Fibroblast of lung (primary cell): ENCODE results near the gene TMEM132D. TPM values are rescaled to one million over a fixed set of nuclear protein-coding genes. Genes with fewer than 3 reads are reported as not detected.

Experiments
- DNase-seq, 2 donors: peaks; one replicate each; pipeline versions ENCODE4 v3.0.0 to v3.0.0-alpha.2; 2010; ENCODE audit warnings: low read depth in 2 of 2
- H2AFZ ChIP-seq: 2 replicates; pipeline ENCODE4 v1.5.1; 2012; ENCODE audit warnings: low read length, control low read depth, inconsistent platforms
- H3K27ac ChIP-seq: 2 replicates; pipeline ENCODE4 v1.5.1; 2011; ENCODE audit warnings: low read length, control low read depth; ENCODE audit not compliant: insufficient read depth
- H3K27me3 ChIP-seq: 2 replicates; pipeline ENCODE4 v1.5.1; 2011; ENCODE audit warnings: mild to moderate bottlenecking, low read length; ENCODE audit not compliant: control insufficient read depth, insufficient read depth
- H3K36me3 ChIP-seq: 2 replicates; pipeline ENCODE4 v1.5.1; 2011; ENCODE audit warnings: low read length; ENCODE audit not compliant: control insufficient read depth, insufficient read depth
- H3K4me1 ChIP-seq: 2 replicates; pipeline ENCODE4 v1.5.1; 2011; ENCODE audit warnings: low read length; ENCODE audit not compliant: control insufficient read depth, insufficient read depth; ENCODE audit errors: extremely low read depth
- H3K4me2 ChIP-seq: 2 replicates; pipeline ENCODE4 v1.5.1; 2011; ENCODE audit warnings: low read length, control low read depth; ENCODE audit not compliant: insufficient read depth; ENCODE audit errors: extremely low read depth
- H3K4me3 ChIP-seq, 4 experiments: fragments of 200-600 bp in 1 of 4; sonication (generic) in 1 of 4; replicated peaks in 1 of 4; 2 replicates each; pipeline ENCODE4 v1.5.1; 2011 to 2016; ENCODE audit warnings: low read length in 4 of 4, low read depth in 3 of 4, mild to moderate bottlenecking in 3 of 4, control low read depth in 2 of 4, inconsistent platforms in 1 of 4, mixed read lengths in 1 of 4; ENCODE audit not compliant: insufficient read depth in 1 of 4; ENCODE audit errors: control extremely low read depth in 1 of 4
- H3K79me2 ChIP-seq: 2 replicates; pipeline ENCODE4 v1.5.1; 2012; ENCODE audit warnings: mild to moderate bottlenecking, low read length, inconsistent platforms; ENCODE audit not compliant: control insufficient read depth, insufficient read depth
- H3K9ac ChIP-seq: 2 replicates; pipeline ENCODE4 v1.5.1; 2011; ENCODE audit warnings: mild to moderate bottlenecking, low read length, control low read depth; ENCODE audit not compliant: insufficient read depth
- H3K9me3 ChIP-seq: 2 replicates; pipeline ENCODE4 v1.5.1; 2012; ENCODE audit warnings: low read depth, low read length; ENCODE audit not compliant: control insufficient read depth, insufficient read depth
- H4K20me1 ChIP-seq: 2 replicates; pipeline ENCODE4 v1.5.1; 2011; ENCODE audit warnings: low read length; ENCODE audit not compliant: control insufficient read depth, insufficient read depth; ENCODE audit errors: extremely low read depth
- EZH2 ChIP-seq: IDR thresholded peaks from 2 replicates; pipeline ENCODE4 v1.5.1; 2012; ENCODE audit warnings: low read length, control low read depth, mild to moderate bottlenecking; ENCODE audit errors: missing control alignments
- polyA plus RNA-seq, 2 donors: library from polyadenylated mRNA; depleted of rRNA in 1 of 2; stranded (reverse) in 1 of 2; unstranded in 1 of 2; fragments of >200 nt; gene quantifications; 2 replicates each; pipeline ENCODE4 v1.2.1, GENCODE V29; 2011 to 2012; ENCODE audit warnings: missing spikeins in 1 of 2
- total RNA-seq: library from RNA; depleted of rRNA; stranded (reverse); fragments of >200 nt; gene quantifications from 2 replicates; pipeline ENCODE4 v1.2.1, GENCODE V29; 2014
- TF ChIP-seq, protein P1 (sequence below), 2 donors: IDR thresholded peaks in 1 of 2; conservative IDR thresholded peaks in 1 of 2; 1 replicate in 1 of 2; 2 replicates in 1 of 2; pipeline ENCODE4 v1.5.1; 2011 to 2012; ENCODE audit warnings: low read length in 2 of 2, control low read depth in 1 of 2, inconsistent platforms in 1 of 2, low read depth in 1 of 2, mild to moderate bottlenecking in 1 of 2

TMEM132D gene
- total and polyA plus RNA-seq, 2 donors (not counting 1 experiment from before 2014, with no cell fraction given), result not detected

DNA sequence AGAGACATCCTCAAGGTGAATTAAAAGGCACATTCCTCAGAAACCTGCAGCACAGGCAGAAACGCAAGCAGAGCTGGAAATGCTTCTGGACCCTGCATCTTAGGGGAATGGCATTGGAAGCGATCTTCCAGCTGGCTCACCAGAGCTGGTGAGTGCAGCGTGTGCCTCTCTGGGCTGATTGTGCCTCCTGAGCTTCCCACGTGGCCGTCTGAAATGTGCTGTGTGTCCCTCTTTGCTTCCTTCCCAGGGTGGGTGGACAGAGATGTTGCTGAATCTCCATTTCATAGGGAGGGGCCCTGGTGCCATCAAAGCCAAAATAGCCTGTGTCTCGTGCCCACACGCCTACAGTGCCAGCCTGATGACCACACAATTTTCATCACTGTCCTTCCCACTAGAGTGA lies 34.3 kb upstream of the TMEM132D start:
- no peak overlapping the region for H3K9ac ChIP-seq
- H3K36me3 ChIP-seq, result no peaks in the 10 kb centered on the region
- DNase-seq, result no peak
- no peaks in the 10 kb centered on the region for H3K27me3 ChIP-seq
- no peaks in the 10 kb centered on the region for H3K4me1 ChIP-seq
- no peaks in the 10 kb centered on the region for H3K79me2 ChIP-seq
- H3K4me2 ChIP-seq, result no peak overlapping the region
- H2AFZ ChIP-seq, result no peak overlapping the region
- no peaks in the 10 kb centered on the region for H3K9me3 ChIP-seq
- no peak overlapping the region for H3K27ac ChIP-seq
- no peak overlapping the region for H3K4me3 ChIP-seq
- no peak for TF ChIP-seq EZH2
- TF ChIP-seq, protein P1, sequence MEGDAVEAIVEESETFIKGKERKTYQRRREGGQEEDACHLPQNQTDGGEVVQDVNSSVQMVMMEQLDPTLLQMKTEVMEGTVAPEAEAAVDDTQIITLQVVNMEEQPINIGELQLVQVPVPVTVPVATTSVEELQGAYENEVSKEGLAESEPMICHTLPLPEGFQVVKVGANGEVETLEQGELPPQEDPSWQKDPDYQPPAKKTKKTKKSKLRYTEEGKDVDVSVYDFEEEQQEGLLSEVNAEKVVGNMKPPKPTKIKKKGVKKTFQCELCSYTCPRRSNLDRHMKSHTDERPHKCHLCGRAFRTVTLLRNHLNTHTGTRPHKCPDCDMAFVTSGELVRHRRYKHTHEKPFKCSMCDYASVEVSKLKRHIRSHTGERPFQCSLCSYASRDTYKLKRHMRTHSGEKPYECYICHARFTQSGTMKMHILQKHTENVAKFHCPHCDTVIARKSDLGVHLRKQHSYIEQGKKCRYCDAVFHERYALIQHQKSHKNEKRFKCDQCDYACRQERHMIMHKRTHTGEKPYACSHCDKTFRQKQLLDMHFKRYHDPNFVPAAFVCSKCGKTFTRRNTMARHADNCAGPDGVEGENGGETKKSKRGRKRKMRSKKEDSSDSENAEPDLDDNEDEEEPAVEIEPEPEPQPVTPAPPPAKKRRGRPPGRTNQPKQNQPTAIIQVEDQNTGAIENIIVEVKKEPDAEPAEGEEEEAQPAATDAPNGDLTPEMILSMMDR (conservative IDR thresholded peaks at IDR 0.05 in 1 of 2, IDR thresholded peaks at IDR 0.05 in 1 of 2; ENCODE audit: low read depth in 1 of 2, low read length in 2 of 2), result no peak
- H4K20me1 ChIP-seq, result no peaks in the 10 kb centered on the region

DNA sequence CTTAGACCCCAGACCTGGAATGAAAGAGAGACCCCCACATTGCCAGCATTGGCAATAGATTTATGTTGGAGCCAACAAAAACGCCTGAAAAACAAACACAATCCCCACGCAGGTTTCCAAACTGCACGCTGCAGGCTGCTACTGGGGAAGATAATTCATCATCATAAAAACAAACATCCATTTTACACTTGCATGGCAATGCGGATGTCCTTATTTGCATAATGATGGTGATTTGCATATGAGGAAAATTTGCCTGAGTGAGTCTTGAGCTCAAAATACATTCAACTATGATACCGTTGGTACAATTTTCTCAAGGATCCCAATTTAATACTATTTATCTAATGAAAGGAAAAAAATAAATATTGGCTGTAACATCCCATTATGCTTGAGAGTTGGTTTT lies 33.6 kb upstream of the TMEM132D start:
- H3K27me3 ChIP-seq, result no peaks in the 10 kb centered on the region
- no peaks in the 10 kb centered on the region for H3K79me2 ChIP-seq
- no peaks in the 10 kb centered on the region for H4K20me1 ChIP-seq
- no peak for TF ChIP-seq EZH2
- TF ChIP-seq, protein P1 (conservative IDR thresholded peaks at IDR 0.05 in 1 of 2, IDR thresholded peaks at IDR 0.05 in 1 of 2; ENCODE audit: low read depth in 1 of 2, low read length in 2 of 2), result no peak
- no peak for DNase-seq
- no peaks in the 10 kb centered on the region for H3K9me3 ChIP-seq
- H3K36me3 ChIP-seq, result no peaks in the 10 kb centered on the region
- no peak overlapping the region for H3K4me3 ChIP-seq
- H3K9ac ChIP-seq, result no peak overlapping the region
- H3K4me1 ChIP-seq, result no peaks in the 10 kb centered on the region
- H3K4me2 ChIP-seq, result no peak overlapping the region
- no peak overlapping the region for H3K27ac ChIP-seq
- no peak overlapping the region for H2AFZ ChIP-seq

DNA sequence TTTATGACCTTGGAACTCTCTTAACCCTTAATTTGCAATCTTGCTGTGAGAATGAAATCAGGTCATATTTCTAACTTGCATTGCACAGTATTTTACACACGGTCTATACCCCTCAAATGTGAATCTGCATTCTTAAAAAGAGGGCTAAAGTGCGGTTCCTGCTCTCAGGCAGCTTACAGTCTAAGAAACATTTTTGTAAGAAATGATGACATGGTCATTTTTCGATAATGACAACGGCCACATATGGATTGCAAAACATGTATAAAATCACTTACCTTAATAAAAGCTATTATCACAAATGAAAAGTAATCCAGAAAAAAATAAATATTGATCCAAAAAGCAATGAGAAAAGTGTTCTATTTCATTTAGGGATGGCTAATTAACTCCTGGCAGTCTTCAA lies 24.8 kb upstream of the TMEM132D start:
- H4K20me1 ChIP-seq, result no peaks in the 10 kb centered on the region
- H3K27me3 ChIP-seq, result no peaks in the 10 kb centered on the region
- DNase-seq, result no peak
- no peak overlapping the region for H3K4me3 ChIP-seq
- no peaks in the 10 kb centered on the region for H3K4me1 ChIP-seq
- no peaks in the 10 kb centered on the region for H3K36me3 ChIP-seq
- H2AFZ ChIP-seq, result no peak overlapping the region
- TF ChIP-seq, protein P1 (conservative IDR thresholded peaks at IDR 0.05 in 1 of 2, IDR thresholded peaks at IDR 0.05 in 1 of 2; ENCODE audit: low read depth in 1 of 2, low read length in 2 of 2), result no peak
- TF ChIP-seq EZH2, result no peak
- no peak overlapping the region for H3K4me2 ChIP-seq
- H3K27ac ChIP-seq, result no peak overlapping the region
- H3K9ac ChIP-seq, result no peak overlapping the region
- H3K9me3 ChIP-seq, result no peaks in the 10 kb centered on the region
- no peaks in the 10 kb centered on the region for H3K79me2 ChIP-seq
